Activated T-cell treated with anti-CD3 and anti-CD28 coated beads, Interleukin-2, amount 50 U/mL, for 1 hour (primary cell): Measurements from ENCODE around the gene OR1J2.
"Not testable (repeated sequence)": the region's sequence is repeated elsewhere in the genome, so short reads cannot be mapped to it uniquely, and the experiment has no call there.

ENCODE experiments used
- DNase-seq: peaks from one replicate; pipeline ENCODE4 v3.0.0-alpha.2; 2020

Gene OR1J2

GRCh38 chr9:122510502-122510901, at the start of gene OR1J2:
TSS of gene OR1J2 (plus strand) at chr9:122510802. CDS start at chr9:122510802, 0 bp downstream.
- no peak for DNase-seq

GRCh38 chr9:122463828-122464632, 46.6 kb upstream of the OR1J2 start:
- DNase-seq: peak; percentile 20

DNA sequence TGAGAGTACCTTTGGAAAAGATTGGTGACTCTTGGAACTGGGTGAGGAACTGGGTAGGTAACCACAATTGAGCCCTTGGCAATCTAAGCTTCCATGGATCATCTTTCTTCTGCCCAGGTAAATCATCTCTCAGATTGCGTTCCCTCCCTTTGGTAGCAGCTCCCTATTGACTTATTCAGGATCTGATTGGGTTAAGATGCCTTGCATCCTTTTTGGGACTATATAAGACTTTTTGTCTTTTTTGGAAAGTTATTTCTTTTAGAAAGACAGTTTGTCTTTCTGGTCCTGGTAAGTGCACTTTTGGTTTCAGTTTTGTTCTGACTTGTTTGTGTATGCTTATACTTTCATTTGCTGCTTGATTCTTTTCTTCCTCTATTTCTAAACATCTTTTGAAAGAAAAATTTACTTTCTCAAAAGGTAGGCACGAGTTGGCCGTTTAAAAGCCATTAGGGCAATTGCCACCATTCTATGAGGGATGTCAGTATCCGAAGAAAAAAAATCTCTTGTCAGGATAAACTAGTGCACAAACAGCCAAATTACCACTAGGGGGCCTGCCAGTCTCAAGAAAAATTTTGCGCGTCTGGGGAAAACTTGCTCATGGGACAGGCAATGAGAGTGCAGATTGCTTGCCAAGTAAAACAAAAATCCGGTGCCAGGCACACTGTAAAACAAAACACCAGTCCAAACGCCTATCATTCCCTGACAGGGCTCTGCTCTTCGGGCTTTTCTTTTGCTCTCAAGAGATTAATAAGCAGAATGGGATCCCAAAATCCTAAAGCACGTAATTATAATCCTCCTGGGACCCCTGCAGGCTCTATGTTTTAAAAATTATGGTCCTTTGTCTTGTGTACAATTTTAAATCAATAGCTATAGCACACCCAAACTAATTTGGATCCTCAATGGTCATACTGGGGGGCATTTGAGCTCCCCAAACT, 45.7 kb upstream of the OR1J2 start:
- DNase-seq: peak; percentile 54

GRCh38 chr9:122466456-122466855, 44.1 kb upstream of the OR1J2 start:
- DNase-seq: no peak

GRCh38 chr9:122468735-122469134, 41.9 kb upstream of the OR1J2 start:
- DNase-seq: no peak

GRCh38 chr9:122474561-122474960, 36.0 kb upstream of the OR1J2 start:
- DNase-seq: no peak

- DNase-seq: no peak
Measured at GRCh38 chr9:122475717-122476116, 34.9 kb upstream of the OR1J2 start.

DNA sequence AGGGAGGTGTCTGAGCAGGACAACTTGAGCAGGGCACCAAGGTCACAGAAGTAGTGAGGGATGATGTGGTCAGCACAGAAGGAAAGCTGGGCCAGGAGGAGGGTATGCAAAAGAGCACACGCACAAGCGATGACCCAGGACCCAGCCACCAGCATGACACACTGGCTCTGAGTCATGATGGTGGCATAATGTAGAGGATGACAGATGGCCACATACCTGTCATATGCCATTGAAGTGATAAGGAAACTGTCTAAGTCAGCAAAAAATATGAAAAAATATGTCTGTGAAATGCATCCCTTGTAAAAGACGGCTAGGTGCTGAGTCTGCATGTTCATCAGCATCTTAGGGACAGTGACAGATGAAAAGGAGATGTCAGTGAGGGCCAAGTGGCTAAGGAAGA, 33.3 kb upstream of the OR1J2 start:
- no peak for DNase-seq

GRCh38 chr9:122477826-122478225, 32.8 kb upstream of the OR1J2 start, which contains the start of gene OR1J1:
TSS of gene OR1J1 (minus strand) at chr9:122477926. CDS start at chr9:122477926, 0 bp downstream.
- DNase-seq: no peak

- DNase-seq: no peak
Measured at GRCh38 chr9:122479062-122479461, 31.5 kb upstream of the OR1J2 start.

- peak; percentile 18 for DNase-seq
Measured at GRCh38 chr9:122498883-122499288, 11.7 kb upstream of the OR1J2 start.

- DNase-seq: no peak
Measured at GRCh38 chr9:122506964-122507363, 3.6 kb upstream of the OR1J2 start.

- DNase-seq: no peak
Measured at GRCh38 chr9:122518226-122518625, 7.6 kb downstream of the OR1J2 start.

- no peak for DNase-seq
Measured at GRCh38 chr9:122518841-122519240, 8.2 kb downstream of the OR1J2 start, which contains the start of gene OR1J4. TSS of gene OR1J4 (plus strand) at chr9:122519141. CDS start at chr9:122519141, 0 bp downstream.

GRCh38 chr9:122519376-122519775, 8.8 kb downstream of the OR1J2 start:
- DNase-seq: no peak

DNA sequence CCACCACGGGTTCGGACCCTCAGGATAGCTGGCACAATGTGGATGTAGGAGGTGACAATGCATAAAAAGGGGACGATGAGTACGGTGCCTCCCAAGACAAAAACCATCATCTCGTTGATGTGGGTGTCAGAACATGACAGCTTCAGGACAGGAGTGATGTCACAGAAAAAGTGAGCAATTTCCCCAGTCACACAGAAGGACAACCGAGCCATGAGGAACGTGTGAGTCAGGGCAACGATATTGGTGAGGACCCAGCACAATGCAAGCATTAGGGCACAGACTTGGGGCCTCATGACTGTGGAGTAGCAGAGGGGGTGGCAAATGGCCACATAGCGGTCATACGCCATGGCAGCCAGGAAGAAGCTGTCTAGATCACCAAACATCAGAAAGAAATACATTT, 16.0 kb downstream of the OR1J2 start:
- DNase-seq: no peak

DNA sequence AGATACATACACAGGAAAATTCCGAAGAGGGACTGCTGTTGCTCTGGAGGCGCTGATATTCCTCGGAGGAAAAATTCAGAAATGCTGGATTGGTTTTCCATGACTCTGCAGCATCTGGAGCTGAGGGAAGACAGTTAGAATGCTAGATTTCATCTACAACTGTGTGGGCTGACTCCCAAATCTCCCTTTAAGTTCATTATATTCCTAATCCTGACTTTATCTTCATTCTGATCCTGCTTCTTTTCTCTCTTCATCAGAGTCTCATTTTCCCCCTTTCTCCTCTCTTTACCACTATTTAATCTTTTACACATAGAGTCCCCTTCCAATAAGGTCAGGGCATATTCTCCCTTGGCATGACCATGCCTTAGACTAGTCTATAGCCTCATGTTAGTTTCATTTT, 16.6 kb downstream of the OR1J2 start, which contains the start of gene OR1N1:
Gene OR1N1, minus strand, starts transcription at position 101 of the 400 bp plus-strand sequence. Its CDS starts 0 bp downstream, at position 101.
- no peak for DNase-seq

- DNase-seq: not testable (repeated sequence)
Measured at GRCh38 chr9:122531157-122531556, 20.6 kb downstream of the OR1J2 start.

DNA sequence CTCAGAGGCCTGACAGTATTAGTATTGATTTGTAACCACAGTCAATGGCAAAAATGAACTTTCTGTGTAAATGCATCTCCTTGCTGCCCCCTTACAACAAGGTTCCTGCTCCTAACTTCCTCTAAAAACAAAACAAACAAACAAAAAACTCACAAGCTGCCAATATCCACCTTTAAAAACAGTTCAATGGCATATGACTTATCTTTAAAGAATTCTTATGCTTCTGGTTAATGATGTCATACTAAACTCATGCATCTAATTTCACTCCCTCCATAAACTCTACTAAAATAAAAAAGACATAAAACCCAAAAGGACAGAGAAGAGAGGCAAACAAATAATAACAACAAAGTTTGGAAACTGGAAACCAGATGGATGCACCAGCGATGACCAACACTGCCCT, 25.5 kb downstream of the OR1J2 start:
- DNase-seq: no peak

- DNase-seq: not testable (repeated sequence)
Measured at GRCh38 chr9:122537066-122537465, 26.5 kb downstream of the OR1J2 start.

- DNase-seq: no peak
Measured at GRCh38 chr9:122538757-122539156, 28.2 kb downstream of the OR1J2 start.

DNA sequence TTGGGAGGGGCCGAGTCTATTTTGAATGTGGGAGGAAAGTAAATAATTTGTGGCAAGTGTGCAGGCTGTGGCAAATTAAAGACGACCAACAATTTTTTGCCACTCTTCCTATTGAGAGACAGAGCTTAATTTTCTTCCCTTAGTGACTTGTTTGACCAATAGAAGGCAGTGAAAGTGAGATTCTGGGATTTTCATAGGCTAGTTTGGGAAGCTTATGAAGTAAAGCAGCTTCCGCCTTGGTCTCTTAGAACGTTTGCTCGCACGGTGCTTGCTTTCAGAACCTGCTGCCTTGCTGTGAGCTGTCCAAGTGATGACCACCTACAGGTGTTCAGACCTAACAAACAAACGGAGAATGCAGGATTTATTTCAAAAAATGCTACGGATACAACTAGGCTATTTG, 35.6 kb downstream of the OR1J2 start:
- DNase-seq: no peak

GRCh38 chr9:122551371-122551770, 40.8 kb downstream of the OR1J2 start:
- no peak for DNase-seq
